ENCODE data around the gene DENND1A. TPM values are rescaled to one million over a fixed set of nuclear protein-coding genes. Genes with fewer than 3 reads are reported as not detected.
"Not testable (repeated sequence)": the region's sequence is repeated elsewhere in the genome, so short reads cannot be mapped to it uniquely, and the experiment has no call there.

The DENND1A gene
- total RNA-seq, 2 donors from 2014 or later, result 16.2 to 17.7 TPM

GRCh38 chr9:123952641-123953495 is 22.9 kb upstream of the DENND1A start:
- ATAC-seq (no peak), DNase-seq (no peak)
- intact Hi-C loops (cut with DNase I), result no loop called here

DNA sequence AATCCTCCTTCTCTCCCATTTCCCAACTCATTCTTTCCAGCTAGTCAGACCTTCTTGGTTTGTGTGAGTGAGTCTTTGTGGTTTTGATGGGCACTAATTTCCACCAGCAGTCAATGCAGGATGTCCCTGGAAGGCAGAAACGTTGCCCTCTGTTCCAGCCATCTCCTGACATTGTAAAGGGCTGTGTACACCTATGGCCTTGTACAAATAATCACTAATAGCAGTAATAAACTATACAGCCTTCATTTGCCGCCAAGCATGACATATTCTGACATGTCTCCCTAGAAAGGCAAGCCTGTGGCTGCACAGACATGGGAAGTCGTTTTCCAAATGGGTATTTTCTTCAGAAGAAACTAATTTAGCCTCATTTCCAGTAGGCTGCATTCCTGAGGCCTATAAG is 18.4 kb upstream of the DENND1A start:
- no peak for ATAC-seq
- DNase-seq, result no peak
- intact Hi-C loops (cut with DNase I), result no loop called here

DNA sequence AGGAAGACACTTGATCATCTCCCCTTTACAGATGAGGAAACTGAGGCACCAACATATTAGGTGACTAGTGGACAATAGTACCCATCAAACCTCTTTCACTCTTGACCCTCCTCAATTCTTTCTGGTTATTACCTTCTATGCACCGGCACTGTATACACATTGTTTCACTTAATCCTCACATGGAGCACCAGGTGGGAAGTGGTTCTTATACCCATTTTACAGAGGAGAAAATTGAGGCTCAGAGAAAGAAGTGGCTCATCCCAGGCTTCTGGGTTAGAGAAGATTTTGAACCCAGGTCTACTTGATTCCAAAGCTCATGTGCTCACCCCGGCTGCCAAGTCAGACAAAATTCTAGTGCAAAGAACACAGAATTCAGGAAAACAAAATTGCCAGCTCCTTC is 17.4 kb upstream of the DENND1A start:
- no peak for DNase-seq
- ATAC-seq, result no peak
- intact Hi-C loops (cut with DNase I), result no loop called here

DNA sequence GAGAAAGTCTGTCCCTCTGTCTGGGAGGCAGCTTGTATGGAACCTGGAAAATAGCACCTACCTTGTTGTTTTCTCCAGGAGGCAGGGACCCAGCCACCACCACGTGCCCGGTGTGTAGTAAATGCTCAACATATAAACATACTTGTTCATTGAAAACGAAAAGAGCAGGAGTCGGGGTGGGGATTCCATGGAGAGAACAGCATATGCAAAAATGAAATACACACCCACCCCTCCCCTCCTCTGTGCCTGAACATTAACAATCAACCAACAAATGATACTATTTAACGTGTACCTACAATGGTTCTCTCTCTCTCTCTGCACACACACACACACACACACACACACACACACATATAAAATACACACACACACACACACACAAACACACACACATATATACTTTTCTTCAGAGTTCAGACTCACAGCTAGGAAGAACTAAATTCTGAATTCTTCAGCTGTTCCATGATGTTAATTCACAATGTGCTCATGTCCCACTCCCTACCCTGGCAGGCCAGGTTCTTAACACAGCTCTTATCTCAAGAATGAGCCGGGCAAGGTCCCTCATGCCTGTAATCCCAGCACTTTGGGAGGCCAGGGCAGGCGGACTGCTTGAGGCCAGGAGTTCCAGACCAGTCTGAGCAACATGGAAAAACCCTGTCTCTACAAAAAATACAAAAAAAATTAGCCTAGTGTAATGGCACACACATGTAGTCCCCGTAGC is 16.3 kb upstream of the DENND1A start:
- ATAC-seq (no peak), DNase-seq (no peak)
- intact Hi-C loops (cut with DNase I), result no loop called here

DNA sequence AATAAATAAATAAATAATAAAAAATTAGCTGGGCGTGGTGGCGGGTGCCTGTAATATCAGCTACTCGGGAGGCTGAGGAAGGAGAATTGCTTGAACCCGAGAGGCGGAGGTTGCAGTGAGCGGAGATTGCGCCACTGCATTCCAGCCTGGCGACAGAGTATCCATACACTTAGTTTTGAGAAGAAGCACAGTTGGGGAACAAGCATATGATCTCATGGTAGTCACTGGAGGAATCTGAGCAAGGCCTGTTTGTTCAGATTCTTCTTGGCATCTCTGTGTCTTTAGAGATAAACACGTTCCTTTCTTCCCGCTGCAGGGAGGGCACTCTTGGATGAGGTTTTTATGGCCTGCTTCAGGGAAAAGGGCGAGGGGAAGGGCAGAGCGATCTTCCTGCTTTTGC is 15.6 kb upstream of the DENND1A start:
- DNase-seq, result no peak
- no peak for ATAC-seq

GRCh38 chr9:123944464-123944863 is 14.5 kb upstream of the DENND1A start:
- ATAC-seq; DNase-seq; intact Hi-C loops (cut with DNase I): not testable (repeated sequence)

More for the DNA sequence above, 15.6 kb upstream of the DENND1A start:
- intact Hi-C loops (cut with DNase I), result no loop called here

- ATAC-seq, result no peak
- intact Hi-C loops (cut with DNase I), result no loop called here
- no peak for DNase-seq
These were observed 13.7 kb upstream of the DENND1A start for GRCh38 chr9:123943671-123944070.

GRCh38 chr9:123942542-123942941 is 12.6 kb upstream of the DENND1A start:
- DNase-seq, result no peak
- intact Hi-C loops (cut with DNase I), result no loop called here
- ATAC-seq, result no peak

DNA sequence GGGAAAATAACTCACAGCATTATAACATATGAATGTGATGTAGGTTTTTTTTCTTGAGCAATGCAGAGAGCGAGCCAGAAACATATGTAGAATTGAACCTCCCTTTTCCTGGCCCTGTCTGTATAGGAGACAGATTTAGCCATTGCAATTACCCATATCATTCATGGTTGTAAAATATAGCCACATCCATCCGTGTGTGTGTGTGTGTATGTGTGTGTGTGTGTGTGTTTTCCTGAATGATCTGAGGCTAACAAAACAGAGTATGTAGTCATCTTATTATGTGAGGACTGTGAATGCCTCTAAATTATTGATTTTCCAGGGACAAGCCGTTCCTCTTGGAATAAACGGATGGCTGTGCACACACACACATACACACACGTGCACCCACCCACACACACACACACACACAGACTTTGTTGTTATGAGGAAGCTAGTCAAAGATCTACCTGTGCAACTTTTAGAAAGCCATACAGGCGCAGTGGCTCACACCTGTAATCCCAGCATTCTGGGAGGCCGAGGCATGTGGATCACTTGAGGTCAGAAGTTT is 11.7 kb upstream of the DENND1A start:
- intact Hi-C loops (cut with DNase I), result no loop called here
- DNase-seq (no peak), ATAC-seq (no peak)

GRCh38 chr9:123940721-123941523 is 11.0 kb upstream of the DENND1A start:
- ATAC-seq (no peak), DNase-seq (no peak)
- intact Hi-C loops (cut with DNase I), result no loop called here

DNA sequence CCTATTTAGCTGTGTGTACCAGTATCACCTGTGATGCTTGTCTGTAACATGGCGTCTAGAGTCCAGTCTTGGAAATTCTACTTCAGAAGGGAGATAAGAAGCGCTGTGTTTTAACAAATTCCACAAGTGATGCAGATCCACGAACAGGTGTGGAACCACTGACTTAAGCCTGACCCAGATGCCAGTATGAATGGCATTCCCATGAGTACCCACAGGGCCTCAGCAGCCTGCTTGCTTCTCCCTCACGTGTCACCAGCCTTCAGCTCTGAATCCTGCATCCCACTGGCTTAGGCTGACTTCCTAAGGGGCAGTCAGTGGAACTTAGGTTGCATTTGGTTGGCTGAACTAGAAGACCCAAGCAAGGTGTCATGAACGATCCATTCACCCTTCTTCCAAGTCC is 8.5 kb upstream of the DENND1A start:
- DNase-seq, result no peak
- no peak for ATAC-seq
- intact Hi-C loops (cut with DNase I), result no loop called here

- DNase-seq; ATAC-seq; intact Hi-C loops (cut with DNase I): not testable (repeated sequence)
These were observed 6.6 kb upstream of the DENND1A start for GRCh38 chr9:123936575-123936974.

DNA sequence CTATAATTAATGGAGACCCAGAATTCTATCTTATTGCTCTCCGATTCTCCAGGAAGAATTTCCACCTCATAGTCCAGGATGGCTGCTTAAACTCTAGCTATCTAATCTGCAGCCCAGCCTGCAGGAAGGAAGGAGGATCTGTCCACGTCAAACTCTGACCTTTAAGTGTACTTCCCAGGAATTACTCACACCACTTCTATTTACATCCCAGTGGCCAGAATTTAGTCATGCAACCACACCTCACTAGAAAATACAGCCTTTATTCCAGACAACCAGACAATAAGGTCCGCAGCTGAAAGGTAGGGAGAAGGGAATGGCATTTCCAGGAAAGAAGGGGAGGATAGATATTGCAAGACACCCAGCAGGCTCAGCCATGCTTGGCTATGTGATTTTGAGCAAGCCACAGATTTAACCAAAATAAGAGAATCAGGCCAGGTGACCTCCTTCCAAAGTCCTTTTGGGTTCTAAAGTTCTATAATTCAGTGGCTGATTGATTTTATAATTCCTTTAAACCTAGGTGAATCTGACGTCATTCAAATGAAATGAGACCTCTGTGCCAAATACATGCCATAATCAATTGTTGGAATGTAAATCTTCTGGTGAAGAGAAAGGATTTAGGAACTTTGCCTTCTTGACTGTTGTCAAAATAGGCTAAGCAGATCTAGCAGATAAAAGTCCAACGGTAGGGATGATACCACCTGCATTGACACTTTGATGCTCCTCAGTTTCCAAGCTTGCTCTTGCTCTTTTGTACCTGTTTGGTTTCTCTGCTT is 3.7 kb upstream of the DENND1A start:
- intact Hi-C loops (cut with DNase I), result no loop called here
- ATAC-seq (peak in 1 of 2 donors; percentile 8), DNase-seq (no peak)

- intact Hi-C loops (cut with DNase I), result no loop called here
- no peak for DNase-seq
- no peak for ATAC-seq
These were observed 603 bp downstream of the DENND1A start for GRCh38 chr9:123929177-123929869.

DNA sequence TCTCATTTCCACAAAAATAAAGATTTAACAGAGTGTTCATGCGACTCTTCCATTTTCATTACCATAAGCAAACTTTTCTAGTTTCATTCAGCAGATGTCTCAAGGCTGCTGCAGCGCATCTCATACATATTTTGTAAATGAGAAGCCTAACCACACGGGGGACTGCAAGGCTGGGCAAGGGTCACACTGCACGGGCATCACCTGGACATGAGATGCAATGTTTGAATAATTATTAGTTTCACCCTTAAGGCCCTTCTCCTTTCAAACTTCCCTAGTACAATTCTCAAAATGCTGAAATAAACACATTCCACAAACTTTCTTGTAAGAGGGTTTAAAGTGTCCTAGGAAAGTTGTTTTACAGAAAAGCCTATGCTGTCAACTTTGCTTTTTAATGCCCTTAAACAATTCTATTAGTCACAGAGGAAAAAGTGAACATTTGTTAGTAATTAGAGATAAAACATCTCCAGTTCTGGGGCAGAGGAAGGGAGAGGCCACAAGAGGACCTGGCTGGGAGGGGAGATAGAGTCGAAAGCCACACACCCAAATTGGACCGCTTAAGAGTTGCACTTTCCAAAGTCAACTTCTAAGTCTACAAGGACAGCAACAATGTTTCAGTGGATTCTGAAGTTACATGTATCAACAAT is 1.3 kb downstream of the DENND1A start:
- ATAC-seq, result peak in 1 of 2 donors; percentile 26
- intact Hi-C loops (cut with DNase I), result no loop called here
- peak; percentile 51 for DNase-seq

GRCh38 chr9:123927625-123928532 is 2.0 kb downstream of the DENND1A start:
- DNase-seq (no peak), ATAC-seq (no peak)
- intact Hi-C loops (cut with DNase I), result no loop called here

DNA sequence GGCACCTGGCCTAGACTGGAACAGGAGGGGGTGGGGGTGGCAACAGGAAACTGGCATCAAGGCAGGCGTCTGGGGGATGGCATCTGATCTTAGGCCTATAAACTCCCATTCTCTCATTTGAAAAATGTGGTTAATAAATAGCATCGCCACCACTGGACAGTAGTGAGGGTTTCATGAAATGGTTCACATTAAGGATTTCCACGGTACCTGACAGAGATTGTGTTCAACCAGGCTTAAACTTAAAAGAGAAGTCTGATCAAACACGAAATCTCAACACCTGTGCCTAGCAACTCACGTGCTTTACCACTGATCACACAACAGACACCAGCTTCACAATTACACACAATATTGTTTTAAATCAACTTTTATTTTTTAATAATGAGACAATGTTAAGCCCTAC is 3.0 kb downstream of the DENND1A start:
- ATAC-seq (no peak), DNase-seq (no peak)
- intact Hi-C loops (cut with DNase I), result no loop called here

All from left cardiac atrium (tissue), 4 donors.